H1 (cell line): ENCODE data around the gene CD37.
"Not testable (repeated sequence)": the region's sequence is repeated elsewhere in the genome, so short reads cannot be mapped to it uniquely, and the experiment has no call there.

Experiments used
- ATF3 ChIP-seq: IDR thresholded peaks from 2 replicates; pipeline ENCODE4 v1.6.1; 2011; ENCODE audit warnings: low read depth, mild to moderate bottlenecking, low read length; ENCODE audit not compliant: insufficient read depth
- EP300 ChIP-seq, 2 experiments: IDR thresholded peaks; 1 replicate in 1 of 2; 2 replicates in 1 of 2; pipeline ENCODE4 v1.6.1; 2011 to 2012; ENCODE audit warnings: low read depth in 2 of 2, low read length in 2 of 2, mild to moderate bottlenecking in 2 of 2, borderline replicate concordance in 1 of 2, inconsistent platforms in 1 of 2, moderate library complexity in 1 of 2
- GABPA ChIP-seq: IDR thresholded peaks from 2 replicates; pipeline ENCODE4 v1.6.1; 2011; ENCODE audit warnings: mild to moderate bottlenecking, low read length, moderate library complexity, borderline replicate concordance; ENCODE audit not compliant: insufficient read depth
- HDAC6 ChIP-seq: IDR thresholded peaks from one replicate; pipeline ENCODE4 v1.7.1; 2012; ENCODE audit warnings: low read depth, mild to moderate bottlenecking, inconsistent platforms, low read length, moderate library complexity
- POLR2A ChIP-seq, 2 experiments: IDR thresholded peaks; 1 replicate in 1 of 2; 2 replicates in 1 of 2; pipeline ENCODE4 v1.6.1; 2011; ENCODE audit warnings: low read depth in 2 of 2, low read length in 2 of 2, mild to moderate bottlenecking in 2 of 2; ENCODE audit errors: control extremely low read depth in 1 of 2
- SIRT6 ChIP-seq: IDR thresholded peaks from one replicate; pipeline ENCODE4 v1.7.1; 2012; ENCODE audit warnings: low read length, inconsistent platforms
- TF ChIP-seq, protein P1 (sequence below), 3 experiments: IDR thresholded peaks; 1 replicate in 2 of 3; 2 replicates in 1 of 3; pipeline versions ENCODE4 v1.5.1 to v1.6.1; 2011; ENCODE audit warnings: low read length in 3 of 3, mild to moderate bottlenecking in 3 of 3, inconsistent platforms in 2 of 3, low read depth in 1 of 3, moderate library complexity in 1 of 3; ENCODE audit not compliant: insufficient read depth in 1 of 3; ENCODE audit errors: control extremely low read depth in 1 of 3

- not testable (repeated sequence) for TF ChIP-seq POLR2A (IDR thresholded peaks at IDR 0.05; ENCODE audit: control extremely low read depth in 1 of 2, low read depth in 2 of 2, low read length in 2 of 2); ATF3; SIRT6; GABPA; HDAC6; EP300 (IDR thresholded peaks at IDR 0.05; ENCODE audit: borderline replicate concordance in 1 of 2, low read depth in 2 of 2, low read length in 2 of 2)
- TF ChIP-seq, protein P1, sequence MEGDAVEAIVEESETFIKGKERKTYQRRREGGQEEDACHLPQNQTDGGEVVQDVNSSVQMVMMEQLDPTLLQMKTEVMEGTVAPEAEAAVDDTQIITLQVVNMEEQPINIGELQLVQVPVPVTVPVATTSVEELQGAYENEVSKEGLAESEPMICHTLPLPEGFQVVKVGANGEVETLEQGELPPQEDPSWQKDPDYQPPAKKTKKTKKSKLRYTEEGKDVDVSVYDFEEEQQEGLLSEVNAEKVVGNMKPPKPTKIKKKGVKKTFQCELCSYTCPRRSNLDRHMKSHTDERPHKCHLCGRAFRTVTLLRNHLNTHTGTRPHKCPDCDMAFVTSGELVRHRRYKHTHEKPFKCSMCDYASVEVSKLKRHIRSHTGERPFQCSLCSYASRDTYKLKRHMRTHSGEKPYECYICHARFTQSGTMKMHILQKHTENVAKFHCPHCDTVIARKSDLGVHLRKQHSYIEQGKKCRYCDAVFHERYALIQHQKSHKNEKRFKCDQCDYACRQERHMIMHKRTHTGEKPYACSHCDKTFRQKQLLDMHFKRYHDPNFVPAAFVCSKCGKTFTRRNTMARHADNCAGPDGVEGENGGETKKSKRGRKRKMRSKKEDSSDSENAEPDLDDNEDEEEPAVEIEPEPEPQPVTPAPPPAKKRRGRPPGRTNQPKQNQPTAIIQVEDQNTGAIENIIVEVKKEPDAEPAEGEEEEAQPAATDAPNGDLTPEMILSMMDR (IDR thresholded peaks at IDR 0.05; ENCODE audit: control extremely low read depth in 1 of 3, insufficient read depth in 1 of 3, low read depth in 1 of 3, low read length in 3 of 3): not testable (repeated sequence)
Measured at GRCh38 chr19:49306734-49307133, 28.5 kb upstream of the CD37 start.
